HCT116 (cell line): ENCODE measurements around the gene SPEN. TPM values are rescaled to one million over a fixed set of nuclear protein-coding genes. Genes with fewer than 3 reads are reported as not detected.

ENCODE experiments used
- ATAC-seq: fragments of 200-7000 bp; cut with Tn5 transposase; 2 replicates; pipeline ENCODE4 v1.9.1; 2020; ENCODE audit warnings: mild to moderate bottlenecking, moderate library complexity
- BruUV-seq: library from RNA; stranded (reverse); fragments of 400-500 nt; replicated peaks from 2 replicates; lab custom pipeline; 2021; lab: Mats Ljungman, UMichigan
- CTCF ChIA-PET: fragments of 300-600 bp; sonication (Branson Sonifier 250); formaldehyde crosslinking; loops from one replicate; lab custom pipeline; 2021; ENCODE audit warnings: antibody characterized with exemption; lab: Charles Lee
- POLR2A ChIA-PET: fragments of 300-600, 350-600 bp; sonication (Branson Sonifier 250); formaldehyde crosslinking; loops from one replicate; lab custom pipeline; 2021; ENCODE audit warnings: antibody characterized with exemption; lab: Charles Lee
- RAD21 ChIA-PET, 2 experiments: fragments of 300-600 bp; sonication (Branson Sonifier 250); formaldehyde crosslinking; loops; one replicate each; lab custom pipeline; 2023; ENCODE audit warnings: low total read pairs in 2 of 2; ENCODE audit not compliant: uncharacterized antibody in 2 of 2, unreplicated experiment in 2 of 2, low non-redundant PET in 1 of 2; lab: Charles Lee
- DNase-seq: peaks from one replicate; pipeline ENCODE4 v3.0.0-alpha.2; 2010; ENCODE audit warnings: low read depth, low spot score
- H2AFZ ChIP-seq: fragments of 200-600 bp; shearing (Covaris generic), sonication (generic); 2 replicates; pipeline ENCODE4 v1.6.1; 2017; ENCODE audit warnings: low read depth, mixed run types, mixed read lengths, antibody characterized with exemption, low read length; ENCODE audit not compliant: poor library complexity, severe bottlenecking
- H3K27ac ChIP-seq: 2 replicates; pipeline ENCODE4 v1.5.1; 2012; ENCODE audit warnings: low read depth, low read length
- H3K27me3 ChIP-seq: fragments of 200-600 bp; sonication (generic); 2 replicates; pipeline ENCODE4 v1.6.1; 2016; ENCODE audit warnings: mixed run types, low read length, mixed read lengths; ENCODE audit not compliant: insufficient read depth
- H3K36me3 ChIP-seq, 2 experiments: fragments of 200-500 bp in 1 of 2; fragments of 200-600 bp in 1 of 2; sonication (Bioruptor generic) in 1 of 2; sonication (generic) in 1 of 2; 2 replicates each; pipeline versions ENCODE4 v1.5.1 to v1.6.1; 2014 to 2016; ENCODE audit warnings: low read length in 2 of 2, inconsistent platforms in 1 of 2, mixed read lengths in 1 of 2, mixed run types in 1 of 2; ENCODE audit not compliant: insufficient read depth in 2 of 2, control insufficient read depth in 1 of 2
- H3K4me1 ChIP-seq, 2 experiments: fragments of 200-600 bp in 1 of 2; sonication (generic) in 1 of 2; 2 replicates each; pipeline versions ENCODE4 v1.5.1 to v1.6.1; 2012 to 2017; ENCODE audit warnings: low read length in 2 of 2, inconsistent platforms in 1 of 2, mild to moderate bottlenecking in 1 of 2, mixed read lengths in 1 of 2, mixed run types in 1 of 2, moderate library complexity in 1 of 2; ENCODE audit not compliant: insufficient read depth in 2 of 2, control insufficient read depth in 1 of 2
- H3K4me2 ChIP-seq: fragments of 200-600 bp; sonication (generic); 2 replicates; pipeline ENCODE4 v1.6.1; 2017; ENCODE audit warnings: mixed run types, low read length, mixed read lengths
- H3K4me3 ChIP-seq, 2 experiments: fragments of 200-600 bp in 1 of 2; sonication (generic) in 1 of 2; replicated peaks in 1 of 2; 2 replicates each; pipeline ENCODE4 v1.5.1; 2011 to 2016; ENCODE audit warnings: low read length in 2 of 2, control low read depth in 1 of 2, low read depth in 1 of 2, mild to moderate bottlenecking in 1 of 2, mixed read lengths in 1 of 2, mixed run types in 1 of 2
- H3K79me2 ChIP-seq: fragments of 200-600 bp; sonication (generic); 2 replicates; pipeline ENCODE4 v1.6.1; 2017; ENCODE audit warnings: mild to moderate bottlenecking, mixed run types, low read length, moderate library complexity, mixed read lengths; ENCODE audit not compliant: insufficient read depth
- H3K9ac ChIP-seq: fragments of 200-600 bp; sonication (generic); 2 replicates; pipeline ENCODE4 v1.6.1; 2016; ENCODE audit warnings: low read length, mixed read lengths
- H3K9me2 ChIP-seq: fragments of 200-600 bp; sonication (generic), shearing (Covaris generic); 2 replicates; pipeline ENCODE4 v1.6.1; 2017; ENCODE audit warnings: mixed run types, mild to moderate bottlenecking, moderate library complexity; ENCODE audit not compliant: insufficient read depth
- H3K9me3 ChIP-seq, 2 experiments: fragments of 200-500 bp in 1 of 2; fragments of 200-600 bp in 1 of 2; sonication (Bioruptor generic) in 1 of 2; sonication (generic) in 1 of 2; 2 replicates each; pipeline ENCODE4 v1.6.1; 2014 to 2017; ENCODE audit warnings: low read length in 2 of 2, mixed read lengths in 2 of 2, inconsistent platforms in 1 of 2, low read depth in 1 of 2, mild to moderate bottlenecking in 1 of 2, mixed run types in 1 of 2, moderate library complexity in 1 of 2; ENCODE audit not compliant: control insufficient read depth in 1 of 2, insufficient read depth in 1 of 2
- H4K20me1 ChIP-seq: fragments of 200-600 bp; sonication (generic), shearing (Covaris generic); 2 replicates; pipeline ENCODE4 v1.6.1; 2017; ENCODE audit warnings: mixed run types, mild to moderate bottlenecking, moderate library complexity; ENCODE audit not compliant: insufficient read depth
- CBX3 ChIP-seq: IDR thresholded peaks from 2 replicates; pipeline ENCODE4 v1.6.1; 2012; ENCODE audit warnings: low read depth
- CEBPB ChIP-seq: IDR thresholded peaks from 2 replicates; pipeline ENCODE4 v1.6.1; 2012; ENCODE audit warnings: low read depth
- EGR1 ChIP-seq: IDR thresholded peaks from 2 replicates; pipeline ENCODE4 v1.6.1; 2012; ENCODE audit warnings: low read depth
- ELF1 ChIP-seq: IDR thresholded peaks from 2 replicates; pipeline ENCODE4 v1.6.1; 2012; ENCODE audit warnings: low read depth, borderline replicate concordance
- EZH2 ChIP-seq: fragments of 200-600 bp; sonication (generic); IDR thresholded peaks from 2 replicates; pipeline ENCODE4 v1.6.1; 2017; ENCODE audit warnings: antibody characterized with exemption, mixed run types
- EZH2phosphoT487 ChIP-seq: fragments of 200-600 bp; IDR thresholded peaks from 2 replicates; pipeline ENCODE4 v1.6.1; 2018; ENCODE audit warnings: antibody characterized with exemption, borderline replicate concordance
- FOSL1 ChIP-seq: IDR thresholded peaks from 2 replicates; pipeline ENCODE4 v1.6.1; 2012; ENCODE audit warnings: low read depth
- JUND ChIP-seq: IDR thresholded peaks from 2 replicates; pipeline ENCODE4 v1.6.1; 2012
- MAX ChIP-seq: IDR thresholded peaks from 2 replicates; pipeline ENCODE4 v1.6.1; 2012
- POLR2A ChIP-seq: IDR thresholded peaks from 2 replicates; pipeline ENCODE4 v1.7.0; 2011; ENCODE audit warnings: borderline replicate concordance; ENCODE audit not compliant: insufficient read depth, insufficient read length; ENCODE audit errors: extremely low read depth
- RAD21 ChIP-seq: IDR thresholded peaks from 2 replicates; pipeline ENCODE4 v1.6.1; 2012; ENCODE audit warnings: low read depth, mild to moderate bottlenecking
- SIN3A ChIP-seq: IDR thresholded peaks from 2 replicates; pipeline ENCODE4 v1.6.1; 2012; ENCODE audit warnings: low read depth
- SP1 ChIP-seq: IDR thresholded peaks from 2 replicates; pipeline ENCODE4 v1.6.1; 2012; ENCODE audit warnings: low read depth
- SRF ChIP-seq: IDR thresholded peaks from 2 replicates; pipeline ENCODE4 v1.6.1; 2012; ENCODE audit warnings: low read depth
- TCF7L2 ChIP-seq: IDR thresholded peaks from 2 replicates; pipeline ENCODE4 v1.7.0; 2011; ENCODE audit warnings: borderline replicate concordance, inconsistent platforms; ENCODE audit not compliant: insufficient read depth, insufficient read length; ENCODE audit errors: extremely low read depth
- YY1 ChIP-seq: IDR thresholded peaks from 2 replicates; pipeline ENCODE4 v1.6.1; 2011; ENCODE audit warnings: low read length, low read depth, moderate library complexity, mild to moderate bottlenecking; ENCODE audit not compliant: insufficient replicate concordance; ENCODE audit errors: extremely low read depth
- ZFX ChIP-seq: fragments of 450-650 bp; IDR thresholded peaks from 2 replicates; pipeline ENCODE4 v1.6.1; 2017
- ZNF274 ChIP-seq: fragments of 200-500 bp; sonication (Bioruptor generic); IDR thresholded peaks from 2 replicates; pipeline ENCODE4 v1.6.1; 2014; ENCODE audit warnings: mild to moderate bottlenecking, low read depth, low read length, inconsistent platforms
- intact Hi-C: fragments of 100-400 bp; cut with micrococcal nuclease; formaldehyde crosslinking; loops from 2 replicates; pipeline ENCODE4 v1.10.0; 2022
- total RNA-seq: library from RNA; stranded (reverse); gene quantifications from one replicate; pipeline ENCODE4 v1.2.1, GENCODE V29; 2021; ENCODE audit not compliant: unreplicated experiment
- TF ChIP-seq, protein P1 (sequence below), 3 experiments: fragments of 200-600 bp in 1 of 3; sonication (generic) in 1 of 3; IDR thresholded peaks in 2 of 3; conservative IDR thresholded peaks in 1 of 3; 2 replicates each; pipeline ENCODE4 v1.5.1; 2012 to 2017; ENCODE audit warnings: low read depth in 2 of 3, low read length in 2 of 3, antibody characterized with exemption in 1 of 3, borderline replicate concordance in 1 of 3, control low read depth in 1 of 3, mild to moderate bottlenecking in 1 of 3, mixed read lengths in 1 of 3, mixed run types in 1 of 3, moderate library complexity in 1 of 3; ENCODE audit not compliant: insufficient read depth in 1 of 3
- TF ChIP-seq, protein P2 (sequence below): IDR thresholded peaks from 2 replicates; pipeline ENCODE4 v1.6.1; 2012; ENCODE audit warnings: low read depth

Gene SPEN
- total RNA-seq, 1 experiment from 2014 or later, result 58.6 TPM

GRCh38 chr1:15953294-15953771 lies 105.8 kb downstream of the SPEN start (continued):
- TF ChIP-seq EZH2phosphoT487 (no peak), ELF1 (no peak)

DNA sequence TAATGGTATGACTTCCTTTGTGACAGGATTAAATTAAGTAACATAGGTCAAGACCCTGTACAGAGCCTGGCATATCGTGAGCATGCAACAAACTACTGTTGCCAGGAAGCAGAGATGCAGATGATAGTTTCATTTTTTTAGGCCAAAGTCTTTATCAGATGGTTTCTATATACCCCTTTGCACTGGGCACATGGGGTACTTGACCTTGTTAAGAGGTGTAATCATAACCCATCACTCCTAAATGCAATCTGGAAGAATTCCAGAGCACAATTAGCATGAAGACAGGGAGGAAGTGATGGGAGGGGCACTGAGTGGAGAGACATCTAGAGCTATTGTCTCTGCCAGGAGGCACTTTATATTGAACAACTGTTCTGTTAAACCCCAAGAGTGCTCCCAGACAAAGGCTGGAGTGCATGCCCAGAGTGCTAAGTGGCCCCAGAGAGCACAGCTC lies 106.3 kb downstream of the SPEN start:
- no peaks in the 10 kb centered on the region for H3K27me3 ChIP-seq
- no peak overlapping the region for H3K4me3 ChIP-seq
- 0 out of 2 replicates have a peak overlapping the region, but pooled peaks have one; percentile 40 for H3K9ac ChIP-seq
- BruUV-seq, result no TSS peak
- peak overlapping the region; percentile 78; the same call in 1 of the 2 replicates for H3K4me2 ChIP-seq
- no peaks in the 10 kb centered on the region for H3K9me2 ChIP-seq
- H3K4me1 ChIP-seq, result peaks cover 31 to 66% of the 10 kb centered on the region in 2 experiments
- peaks cover 35% of the 10 kb centered on the region; the same call in 1 of the 2 replicates for H3K79me2 ChIP-seq
- TF ChIP-seq EZH2 (no peak), SP1 (no peak), CEBPB (no peak), SRF (no peak), EGR1 (no peak), RAD21 (no peak), JUND (no peak), ELF1 (no peak), TCF7L2 (no peak), MAX (no peak), ZFX (no peak), YY1 (no peak), FOSL1 (no peak), EZH2phosphoT487 (no peak), SIN3A (no peak), POLR2A (no peak), ZNF274 (no peak), CBX3 (no peak)
- TF ChIP-seq, protein P1, sequence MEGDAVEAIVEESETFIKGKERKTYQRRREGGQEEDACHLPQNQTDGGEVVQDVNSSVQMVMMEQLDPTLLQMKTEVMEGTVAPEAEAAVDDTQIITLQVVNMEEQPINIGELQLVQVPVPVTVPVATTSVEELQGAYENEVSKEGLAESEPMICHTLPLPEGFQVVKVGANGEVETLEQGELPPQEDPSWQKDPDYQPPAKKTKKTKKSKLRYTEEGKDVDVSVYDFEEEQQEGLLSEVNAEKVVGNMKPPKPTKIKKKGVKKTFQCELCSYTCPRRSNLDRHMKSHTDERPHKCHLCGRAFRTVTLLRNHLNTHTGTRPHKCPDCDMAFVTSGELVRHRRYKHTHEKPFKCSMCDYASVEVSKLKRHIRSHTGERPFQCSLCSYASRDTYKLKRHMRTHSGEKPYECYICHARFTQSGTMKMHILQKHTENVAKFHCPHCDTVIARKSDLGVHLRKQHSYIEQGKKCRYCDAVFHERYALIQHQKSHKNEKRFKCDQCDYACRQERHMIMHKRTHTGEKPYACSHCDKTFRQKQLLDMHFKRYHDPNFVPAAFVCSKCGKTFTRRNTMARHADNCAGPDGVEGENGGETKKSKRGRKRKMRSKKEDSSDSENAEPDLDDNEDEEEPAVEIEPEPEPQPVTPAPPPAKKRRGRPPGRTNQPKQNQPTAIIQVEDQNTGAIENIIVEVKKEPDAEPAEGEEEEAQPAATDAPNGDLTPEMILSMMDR (IDR thresholded peaks at IDR 0.05 in 2 of 3, conservative IDR thresholded peaks at IDR 0.05 in 1 of 3; ENCODE audit: borderline replicate concordance in 1 of 3, insufficient read depth in 1 of 3, low read depth in 2 of 3, low read length in 2 of 3), result no peak
- TF ChIP-seq, protein P2, sequence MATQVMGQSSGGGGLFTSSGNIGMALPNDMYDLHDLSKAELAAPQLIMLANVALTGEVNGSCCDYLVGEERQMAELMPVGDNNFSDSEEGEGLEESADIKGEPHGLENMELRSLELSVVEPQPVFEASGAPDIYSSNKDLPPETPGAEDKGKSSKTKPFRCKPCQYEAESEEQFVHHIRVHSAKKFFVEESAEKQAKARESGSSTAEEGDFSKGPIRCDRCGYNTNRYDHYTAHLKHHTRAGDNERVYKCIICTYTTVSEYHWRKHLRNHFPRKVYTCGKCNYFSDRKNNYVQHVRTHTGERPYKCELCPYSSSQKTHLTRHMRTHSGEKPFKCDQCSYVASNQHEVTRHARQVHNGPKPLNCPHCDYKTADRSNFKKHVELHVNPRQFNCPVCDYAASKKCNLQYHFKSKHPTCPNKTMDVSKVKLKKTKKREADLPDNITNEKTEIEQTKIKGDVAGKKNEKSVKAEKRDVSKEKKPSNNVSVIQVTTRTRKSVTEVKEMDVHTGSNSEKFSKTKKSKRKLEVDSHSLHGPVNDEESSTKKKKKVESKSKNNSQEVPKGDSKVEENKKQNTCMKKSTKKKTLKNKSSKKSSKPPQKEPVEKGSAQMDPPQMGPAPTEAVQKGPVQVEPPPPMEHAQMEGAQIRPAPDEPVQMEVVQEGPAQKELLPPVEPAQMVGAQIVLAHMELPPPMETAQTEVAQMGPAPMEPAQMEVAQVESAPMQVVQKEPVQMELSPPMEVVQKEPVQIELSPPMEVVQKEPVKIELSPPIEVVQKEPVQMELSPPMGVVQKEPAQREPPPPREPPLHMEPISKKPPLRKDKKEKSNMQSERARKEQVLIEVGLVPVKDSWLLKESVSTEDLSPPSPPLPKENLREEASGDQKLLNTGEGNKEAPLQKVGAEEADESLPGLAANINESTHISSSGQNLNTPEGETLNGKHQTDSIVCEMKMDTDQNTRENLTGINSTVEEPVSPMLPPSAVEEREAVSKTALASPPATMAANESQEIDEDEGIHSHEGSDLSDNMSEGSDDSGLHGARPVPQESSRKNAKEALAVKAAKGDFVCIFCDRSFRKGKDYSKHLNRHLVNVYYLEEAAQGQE, result no peak
- TF ChIP-seq, all 23 proteins: peak for 0
- intact Hi-C loops, result no loop called here
- ATAC-seq (no peak), DNase-seq (no peak)
- POLR2A ChIA-PET, result no interaction called here
- no peaks in the 10 kb centered on the region for H3K9me3 ChIP-seq
- CTCF ChIA-PET, result no interaction called here
- no peak overlapping the region for H3K27ac ChIP-seq
- no peaks in the 10 kb centered on the region for H4K20me1 ChIP-seq
- no peak overlapping the region for H2AFZ ChIP-seq
- no peaks in the 10 kb centered on the region for H3K36me3 ChIP-seq
- RAD21 ChIA-PET, result no interaction called here
